CD4-positive, alpha-beta T cell (primary cell): ENCODE measurements around the gene DICER1. TPM values are rescaled to one million over a fixed set of nuclear protein-coding genes. Genes with fewer than 3 reads are reported as not detected.

Experiments
- ATAC-seq: fragments of 200-7000 bp; cut with Tn5 transposase; one replicate; pipeline ENCODE4 v1.10.0; 2022; ENCODE audit warnings: mild to moderate bottlenecking; ENCODE audit not compliant: poor library complexity
- CTCF ChIA-PET: fragments of 350-600 bp; sonication (Branson Sonifier 250); formaldehyde crosslinking; loops from one replicate; lab custom pipeline; 2021; ENCODE audit warnings: antibody characterized with exemption, inconsistent platforms; lab: Charles Lee
- POLR2A ChIA-PET: fragments of 350-600 bp; sonication (Branson Sonifier 250); formaldehyde crosslinking; loops from one replicate; lab custom pipeline; 2021; ENCODE audit warnings: antibody characterized with exemption, inconsistent platforms; lab: Charles Lee
- DNase-seq, 14 experiments: peaks; one replicate each; pipeline ENCODE4 v3.0.0-alpha.2; 2013 to 2020; ENCODE audit warnings: mixed read lengths in 2 of 14
- H3K27ac ChIP-seq, 2 donors: one replicate each; pipeline versions ENCODE4 v1.5.1 to v1.7.0; 2013; ENCODE audit warnings: low read length in 2 of 2, low read depth in 1 of 2, mild to moderate bottlenecking in 1 of 2
- H3K27me3 ChIP-seq, 2 experiments: 1 replicate in 1 of 2; 2 replicates in 1 of 2; pipeline versions ENCODE4 v1.6.1 to v1.7.0; 2013; ENCODE audit warnings: low read length in 2 of 2, control low read depth in 1 of 2, mild to moderate bottlenecking in 1 of 2, moderate library complexity in 1 of 2; ENCODE audit not compliant: insufficient read depth in 2 of 2, control insufficient read depth in 1 of 2
- H3K36me3 ChIP-seq: one replicate; pipeline ENCODE4 v1.6.1; 2013; ENCODE audit warnings: low read length, control low read depth; ENCODE audit not compliant: insufficient read depth
- H3K4me1 ChIP-seq: one replicate; pipeline ENCODE4 v1.6.1; 2013; ENCODE audit warnings: low read length, control low read depth; ENCODE audit not compliant: insufficient read depth
- H3K4me3 ChIP-seq: one replicate; pipeline ENCODE4 v1.5.1; 2013; ENCODE audit warnings: mild to moderate bottlenecking, low read length, moderate library complexity
- H3K9me3 ChIP-seq, 2 experiments: 1 replicate in 1 of 2; 2 replicates in 1 of 2; pipeline versions ENCODE4 v1.6.1 to v1.7.0; 2013; ENCODE audit warnings: low read length in 2 of 2, mild to moderate bottlenecking in 2 of 2, control low read depth in 1 of 2, moderate library complexity in 1 of 2; ENCODE audit not compliant: control insufficient read depth in 1 of 2, insufficient read depth in 1 of 2
- H3K27ac Mint-ChIP-seq: one replicate; pipeline ENCODE4 v1.8.0; 2020; ENCODE audit warnings: mixed read lengths
- H3K27me3 Mint-ChIP-seq: one replicate; pipeline ENCODE4 v1.8.0; 2021; ENCODE audit warnings: mixed read lengths
- H3K36me3 Mint-ChIP-seq: one replicate; pipeline ENCODE4 v1.8.0; 2021; ENCODE audit warnings: low read depth, mixed read lengths
- H3K4me1 Mint-ChIP-seq: one replicate; pipeline ENCODE4 v1.8.0; 2021; ENCODE audit warnings: low read depth, mixed read lengths
- H3K4me3 Mint-ChIP-seq: one replicate; pipeline ENCODE4 v1.8.0; 2020; ENCODE audit warnings: mild to moderate bottlenecking, mixed read lengths
- H3K9me3 Mint-ChIP-seq: one replicate; pipeline ENCODE4 v1.8.0; 2020; ENCODE audit warnings: mixed read lengths
- intact Hi-C, 2 experiments: fragments of 100-400 bp; cut with DNase I in 1 of 2; cut with micrococcal nuclease in 1 of 2; formaldehyde crosslinking; loops; one replicate each; pipeline versions ENCODE4 v1.15.1 to v1.9.0; 2023 to 2025; cut with DNase I, micrococcal nuclease
- total RNA-seq, 174 experiments: library from RNA in 2 of 174; stranded (reverse) in 2 of 174; gene quantifications; one replicate each; pipeline ENCODE4 v1.2.3 and lab custom pipeline; 2021 to 2026
- TF ChIP-seq, protein P1 (sequence below): fragments of 200-600 bp; IDR thresholded peaks from one replicate; pipeline ENCODE4 v1.8.0; 2022; ENCODE audit warnings: antibody characterized with exemption, mild to moderate bottlenecking

The DICER1 gene
- total RNA-seq, 2 experiments from 2014 or later = 53.7 to 66.0 TPM

- H3K4me3 ChIP-seq = no peak overlapping the region
- no peak overlapping the region for H3K27ac Mint-ChIP-seq
- intact Hi-C loops = loop anchor here in 1 of 2 experiments (10.0 kb wide), 1 partner anchor 81 kb away; no protein-coding TSS in a partner anchor
- no peaks in the 10 kb centered on the region for H3K9me3 ChIP-seq
- H3K36me3 Mint-ChIP-seq = peaks cover 91% of the 10 kb centered on the region
- peaks cover 87% of the 10 kb centered on the region for H3K36me3 ChIP-seq
- H3K9me3 Mint-ChIP-seq = no peaks in the 10 kb centered on the region
- ATAC-seq (no peak), DNase-seq (no peak)
- H3K4me1 ChIP-seq = no peaks in the 10 kb centered on the region
- ChIA-PET CTCF (no interaction called here), POLR2A (no interaction called here)
- no peaks in the 10 kb centered on the region for H3K27me3 Mint-ChIP-seq
- H3K27me3 ChIP-seq = no peaks in the 10 kb centered on the region
- H3K27ac ChIP-seq = no peak overlapping the region
- H3K4me3 Mint-ChIP-seq = no peak overlapping the region
- TF ChIP-seq, protein P1, sequence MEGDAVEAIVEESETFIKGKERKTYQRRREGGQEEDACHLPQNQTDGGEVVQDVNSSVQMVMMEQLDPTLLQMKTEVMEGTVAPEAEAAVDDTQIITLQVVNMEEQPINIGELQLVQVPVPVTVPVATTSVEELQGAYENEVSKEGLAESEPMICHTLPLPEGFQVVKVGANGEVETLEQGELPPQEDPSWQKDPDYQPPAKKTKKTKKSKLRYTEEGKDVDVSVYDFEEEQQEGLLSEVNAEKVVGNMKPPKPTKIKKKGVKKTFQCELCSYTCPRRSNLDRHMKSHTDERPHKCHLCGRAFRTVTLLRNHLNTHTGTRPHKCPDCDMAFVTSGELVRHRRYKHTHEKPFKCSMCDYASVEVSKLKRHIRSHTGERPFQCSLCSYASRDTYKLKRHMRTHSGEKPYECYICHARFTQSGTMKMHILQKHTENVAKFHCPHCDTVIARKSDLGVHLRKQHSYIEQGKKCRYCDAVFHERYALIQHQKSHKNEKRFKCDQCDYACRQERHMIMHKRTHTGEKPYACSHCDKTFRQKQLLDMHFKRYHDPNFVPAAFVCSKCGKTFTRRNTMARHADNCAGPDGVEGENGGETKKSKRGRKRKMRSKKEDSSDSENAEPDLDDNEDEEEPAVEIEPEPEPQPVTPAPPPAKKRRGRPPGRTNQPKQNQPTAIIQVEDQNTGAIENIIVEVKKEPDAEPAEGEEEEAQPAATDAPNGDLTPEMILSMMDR = no peak
- peaks cover 6% of the 10 kb centered on the region for H3K4me1 Mint-ChIP-seq
Measured at GRCh38 chr14:95113476-95113875, 43.9 kb downstream of the DICER1 start.

DNA sequence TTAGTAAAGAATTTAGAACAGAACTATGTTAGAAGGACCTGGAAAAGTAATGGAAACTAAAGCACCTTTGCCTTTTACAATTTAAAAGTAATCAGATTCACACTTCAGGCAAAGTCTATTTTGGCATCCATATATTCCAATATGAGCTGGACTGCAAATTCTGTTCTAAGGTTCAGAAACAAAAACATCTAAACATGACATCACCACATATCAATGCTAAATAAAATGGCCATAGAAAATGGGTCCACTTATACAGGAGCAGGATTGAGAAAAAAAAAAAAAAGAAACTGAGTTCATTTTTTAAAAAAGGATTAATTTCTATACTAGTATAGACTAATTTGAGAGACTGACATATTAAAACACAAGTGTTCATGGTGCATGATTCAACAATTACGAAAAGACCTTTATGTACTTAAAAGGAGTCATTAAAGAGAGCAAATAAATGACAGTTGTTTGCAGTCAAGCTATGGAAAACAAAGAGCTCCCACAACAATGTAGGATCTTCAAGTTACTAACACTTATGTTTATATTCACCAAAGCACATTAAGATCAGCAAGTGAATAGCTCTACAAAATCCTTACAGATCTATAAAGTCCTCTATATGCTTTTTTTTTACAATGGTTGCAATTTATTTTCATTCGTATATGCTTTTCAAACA, 45.7 kb downstream of the DICER1 start:
- Mint-ChIP-seq H3K36me3 (peaks cover 95% of the 10 kb centered on the region), H3K4me3 (no peak overlapping the region), H3K27ac (no peak overlapping the region), H3K27me3 (no peaks in the 10 kb centered on the region), H3K9me3 (no peaks in the 10 kb centered on the region), H3K4me1 (no peaks in the 10 kb centered on the region)
- H3K27me3 ChIP-seq = no peaks in the 10 kb centered on the region
- ChIA-PET CTCF (interaction anchor here (0.8 to 1.6 kb wide), 2 partner anchors 84 to 384 kb away, joined by 3 read pairs; no protein-coding TSS in a partner anchor), POLR2A (no interaction called here)
- DNase-seq = no peak
- intact Hi-C loops = loop anchor here in 1 of 2 experiments (10.0 kb wide), 1 partner anchor 83 kb away; no protein-coding TSS in a partner anchor
- no peaks in the 10 kb centered on the region for H3K4me1 ChIP-seq
- TF ChIP-seq, protein P1 = no peak
- no peak for ATAC-seq
- no peaks in the 10 kb centered on the region for H3K9me3 ChIP-seq
- no peak overlapping the region for H3K27ac ChIP-seq
- peaks cover 87% of the 10 kb centered on the region for H3K36me3 ChIP-seq
- H3K4me3 ChIP-seq = no peak overlapping the region

DNA sequence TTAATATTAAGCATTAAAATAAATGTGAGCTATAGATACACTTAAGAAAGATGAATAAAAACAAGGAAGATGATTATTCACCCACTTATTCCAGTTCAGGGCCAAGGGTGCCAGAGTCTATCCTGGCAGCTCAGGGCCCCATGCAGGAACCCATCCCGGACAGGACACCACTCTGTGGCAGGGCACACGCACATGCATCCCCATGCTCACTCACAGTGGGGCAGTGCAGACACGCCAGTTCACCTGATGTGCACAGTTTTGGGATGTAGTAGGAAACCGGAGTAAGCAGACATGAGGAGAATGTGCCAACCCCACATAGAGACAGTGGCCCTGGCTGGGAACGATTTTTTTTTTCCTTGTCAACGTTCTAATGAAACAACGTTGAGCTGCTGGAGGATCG, 47.2 kb downstream of the DICER1 start:
- DNase-seq = no peak
- H3K4me1 Mint-ChIP-seq = no peaks in the 10 kb centered on the region
- peaks cover 81% of the 10 kb centered on the region for H3K36me3 ChIP-seq
- ChIA-PET POLR2A (interaction anchor here (0.7 kb wide), 1 partner anchor 996 kb away, joined by 4 read pairs; no protein-coding TSS in a partner anchor), CTCF (no interaction called here)
- no peaks in the 10 kb centered on the region for H3K9me3 Mint-ChIP-seq
- TF ChIP-seq, protein P1 = no peak
- no peaks in the 10 kb centered on the region for H3K4me1 ChIP-seq
- H3K4me3 Mint-ChIP-seq = no peak overlapping the region
- H3K4me3 ChIP-seq = no peak overlapping the region
- H3K27ac ChIP-seq = no peak overlapping the region
- no peaks in the 10 kb centered on the region for H3K27me3 ChIP-seq
- ATAC-seq = no peak
- no peak overlapping the region for H3K27ac Mint-ChIP-seq
- no peaks in the 10 kb centered on the region for H3K27me3 Mint-ChIP-seq
- intact Hi-C loops = loop anchor here in 1 of 2 experiments (10.0 kb wide), 1 partner anchor 85 kb away; no protein-coding TSS in a partner anchor
- no peaks in the 10 kb centered on the region for H3K9me3 ChIP-seq
- H3K36me3 Mint-ChIP-seq = peaks cover 92% of the 10 kb centered on the region
